CD4-positive, alpha-beta T cell treated with Interleukin-21 for 1 hour (primary cell): ENCODE data around the gene KDM6B.

Experiments
- DNase-seq: peaks from one replicate; pipeline ENCODE4 v3.0.0-alpha.2; 2020

The KDM6B gene

DNA sequence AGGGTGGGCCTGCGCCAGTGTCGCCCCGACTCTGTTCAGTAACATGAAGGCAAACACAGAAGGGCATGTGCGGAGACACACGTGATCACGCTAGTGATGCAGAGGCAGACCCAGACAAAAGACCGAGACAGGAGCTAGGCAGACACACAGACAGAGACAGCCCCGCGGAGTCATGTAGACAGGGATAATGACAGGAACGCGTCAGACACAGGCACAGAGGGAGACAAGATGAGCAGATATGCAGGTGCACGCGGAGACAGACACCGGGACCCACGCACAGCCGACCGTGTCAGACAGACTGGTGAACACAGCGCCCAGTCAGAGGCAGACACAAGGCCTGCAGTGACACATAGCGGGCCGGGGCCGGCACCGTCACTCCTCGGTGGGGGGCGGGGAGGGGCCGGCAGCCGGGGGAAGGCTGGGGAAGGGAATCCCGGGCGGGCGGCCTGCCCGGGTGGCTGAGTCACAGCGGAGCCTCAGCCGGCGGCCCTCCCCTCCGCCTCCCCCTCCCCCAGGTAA lies 7.4 kb downstream of the KDM6B start:
- DNase-seq = peak; percentile 93

- peak; percentile 88 for DNase-seq
Observed at GRCh38 chr17:7841915-7842379, 7.9 kb downstream of the KDM6B start.

- peak; percentile 99 for DNase-seq
Observed at GRCh38 chr17:7842380-7843256, 8.6 kb downstream of the KDM6B start.

GRCh38 chr17:7843257-7843535 lies 9.2 kb downstream of the KDM6B start:
- DNase-seq = no peak

GRCh38 chr17:7843536-7844291 lies 9.7 kb downstream of the KDM6B start:
- DNase-seq = peak; percentile 96

- DNase-seq = peak; percentile 93
Observed at GRCh38 chr17:7844292-7845154, 10.5 kb downstream of the KDM6B start.

DNA sequence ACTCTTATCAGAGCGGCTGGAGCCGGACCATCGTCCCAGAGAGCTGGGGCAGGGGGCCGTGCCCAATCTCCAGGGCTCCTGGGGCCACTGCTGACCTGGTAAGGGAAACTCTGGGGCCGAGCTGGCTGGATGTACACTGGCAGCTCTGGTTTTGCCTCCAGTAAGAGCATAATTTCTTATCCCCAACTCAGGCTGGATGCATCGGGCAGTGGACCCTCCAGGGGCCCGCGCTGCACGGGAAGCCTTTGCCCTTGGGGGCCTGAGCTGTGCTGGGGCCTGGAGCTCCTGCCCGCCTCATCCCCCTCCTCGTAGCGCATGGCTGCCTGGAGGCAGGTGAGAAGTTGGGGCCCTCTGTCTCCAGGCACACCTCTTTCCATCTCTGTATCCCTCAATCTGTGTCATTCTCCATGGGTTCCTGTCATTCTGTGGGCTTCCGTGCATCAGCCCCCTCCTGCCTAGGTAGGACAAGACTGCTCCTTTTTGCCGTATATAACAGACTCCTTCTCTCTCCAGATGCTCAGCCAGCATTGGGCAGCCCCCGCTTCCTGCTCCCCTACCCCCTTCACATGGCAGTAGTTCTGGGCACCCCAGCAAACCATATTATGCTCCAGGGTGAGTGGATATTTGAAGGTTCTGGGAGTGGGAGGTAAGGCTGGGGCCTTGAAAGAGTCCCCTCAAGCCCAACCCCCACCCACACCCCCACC lies 11.5 kb downstream of the KDM6B start:
- DNase-seq = peak; percentile 17

- DNase-seq = peak; percentile 10
Observed at GRCh38 chr17:7846063-7846735, 12.2 kb downstream of the KDM6B start.

GRCh38 chr17:7846765-7847661 lies 13.0 kb downstream of the KDM6B start:
- DNase-seq = peak; percentile 25

- no peak for DNase-seq
Observed at GRCh38 chr17:7848131-7848579, 14.1 kb downstream of the KDM6B start.

DNA sequence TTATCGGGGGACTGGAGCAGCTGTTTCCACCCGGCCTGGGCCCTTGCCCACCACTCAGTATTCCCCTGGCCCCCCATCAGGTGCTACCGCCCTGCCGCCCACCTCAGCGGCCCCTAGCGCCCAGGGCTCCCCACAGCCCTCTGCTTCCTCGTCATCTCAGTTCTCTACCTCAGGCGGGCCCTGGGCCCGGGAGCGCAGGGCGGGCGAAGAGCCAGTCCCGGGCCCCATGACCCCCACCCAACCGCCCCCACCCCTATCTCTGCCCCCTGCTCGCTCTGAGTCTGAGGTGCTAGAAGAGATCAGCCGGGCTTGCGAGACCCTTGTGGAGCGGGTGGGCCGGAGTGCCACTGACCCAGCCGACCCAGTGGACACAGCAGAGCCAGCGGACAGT lies 14.7 kb downstream of the KDM6B start:
- no peak for DNase-seq

- no peak for DNase-seq
Observed at GRCh38 chr17:7849130-7849750, 15.2 kb downstream of the KDM6B start.

- peak; percentile 20 for DNase-seq
Observed at GRCh38 chr17:7849751-7850504, 15.9 kb downstream of the KDM6B start.

DNA sequence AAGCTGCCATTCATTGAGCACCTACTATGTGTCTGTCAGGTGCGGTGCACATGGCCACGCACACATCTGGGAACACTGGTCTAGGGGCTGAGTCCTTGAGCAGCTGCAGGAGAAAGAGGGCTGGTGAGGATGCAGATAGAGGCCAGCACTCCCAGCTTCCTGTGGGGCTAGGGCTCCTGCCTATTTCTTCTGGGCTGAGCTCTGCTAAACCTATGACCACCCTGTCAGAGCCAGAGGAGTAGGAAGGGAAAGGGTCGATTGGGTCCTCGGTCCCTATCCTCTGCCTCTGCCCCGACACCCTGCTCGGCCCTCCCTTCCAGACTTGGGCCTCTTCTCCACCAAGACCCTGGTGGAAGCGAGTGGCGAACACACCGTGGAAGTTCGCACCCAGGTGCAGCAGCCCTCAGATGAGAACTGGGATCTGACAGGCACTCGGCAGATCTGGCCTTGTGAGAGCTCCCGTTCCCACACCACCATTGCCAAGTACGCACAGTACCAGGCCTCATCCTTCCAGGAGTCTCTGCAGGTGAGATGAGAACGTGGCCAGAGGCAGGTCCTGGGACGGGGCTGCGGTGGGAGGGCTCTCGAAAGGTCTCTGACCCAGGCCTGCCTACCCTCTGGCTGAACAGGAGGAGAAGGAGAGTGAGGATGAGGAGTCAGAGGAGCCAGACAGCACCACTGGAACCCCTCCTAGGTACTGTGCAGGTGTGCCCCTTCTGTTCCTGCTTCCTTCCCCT lies 16.9 kb downstream of the KDM6B start:
- no peak for DNase-seq

GRCh38 chr17:7851438-7852261 lies 17.6 kb downstream of the KDM6B start:
- peak; percentile 94 for DNase-seq

DNA sequence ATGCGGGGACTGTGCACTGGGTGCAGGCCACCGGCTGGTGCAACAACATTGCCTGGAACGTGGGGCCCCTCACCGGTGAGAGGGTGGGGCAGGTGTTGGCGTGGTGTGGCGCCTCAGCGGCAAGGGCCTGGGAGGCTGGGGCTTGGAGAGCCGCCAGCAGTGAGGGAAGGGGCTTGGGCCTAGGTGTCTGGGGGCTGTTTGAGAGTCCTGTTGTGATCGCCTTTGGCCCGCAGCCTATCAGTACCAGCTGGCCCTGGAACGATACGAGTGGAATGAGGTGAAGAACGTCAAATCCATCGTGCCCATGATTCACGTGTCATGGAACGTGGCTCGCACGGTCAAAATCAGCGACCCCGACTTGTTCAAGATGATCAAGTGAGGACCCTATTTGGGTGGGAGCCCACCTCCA lies 18.2 kb downstream of the KDM6B start:
- DNase-seq = no peak

DNA sequence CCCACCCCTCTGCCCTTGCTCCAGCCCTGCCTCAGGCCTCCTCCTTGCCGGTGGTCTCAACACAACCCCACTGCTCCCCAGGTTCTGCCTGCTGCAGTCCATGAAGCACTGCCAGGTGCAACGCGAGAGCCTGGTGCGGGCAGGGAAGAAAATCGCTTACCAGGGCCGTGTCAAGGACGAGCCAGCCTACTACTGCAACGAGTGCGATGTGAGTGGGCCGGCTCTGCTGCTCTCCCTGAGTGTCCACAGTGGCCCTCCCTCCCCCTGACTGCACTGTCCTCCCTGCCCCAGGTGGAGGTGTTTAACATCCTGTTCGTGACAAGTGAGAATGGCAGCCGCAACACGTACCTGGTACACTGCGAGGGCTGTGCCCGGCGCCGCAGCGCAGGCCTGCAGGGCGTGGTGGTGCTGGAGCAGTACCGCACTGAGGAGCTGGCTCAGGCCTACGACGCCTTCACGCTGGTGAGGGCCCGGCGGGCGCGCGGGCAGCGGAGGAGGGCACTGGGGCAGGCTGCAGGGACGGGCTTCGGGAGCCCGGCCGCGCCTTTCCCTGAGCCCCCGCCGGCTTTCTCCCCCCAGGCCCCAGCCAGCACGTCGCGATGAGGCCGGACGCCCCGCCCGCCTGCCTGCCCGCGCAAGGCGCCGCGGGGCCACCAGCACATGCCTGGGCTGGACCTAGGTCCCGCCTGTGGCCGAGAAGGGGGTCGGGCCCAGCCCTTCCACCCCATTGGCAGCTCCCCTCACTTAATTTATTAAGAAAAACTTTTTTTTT lies 19.1 kb downstream of the KDM6B start:
- peak; percentile 29 for DNase-seq
